ENCODE measurements around the gene SHISAL1.

SHISAL1 gene

DNA sequence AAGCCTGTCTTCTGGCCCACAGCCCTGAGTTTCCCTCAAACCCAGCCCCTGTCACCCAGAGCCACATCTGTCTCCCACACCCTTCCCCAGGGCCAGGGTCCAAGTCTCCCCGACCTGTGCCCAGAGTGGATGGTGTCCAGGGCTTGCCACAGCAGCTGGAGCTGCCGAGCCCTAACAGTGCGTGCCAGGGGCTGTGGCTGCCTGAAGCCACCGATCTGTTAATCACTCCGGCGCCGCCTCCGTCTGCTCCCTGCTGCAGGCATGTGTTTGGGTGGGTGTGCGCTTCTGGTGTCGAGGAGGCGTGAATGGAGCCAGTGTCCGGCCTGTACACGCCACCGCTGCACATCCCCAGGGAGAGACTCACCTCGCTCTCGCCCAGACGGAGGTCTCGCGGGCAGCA, 26.1 kb downstream of the SHISAL1 start:
- FAIRE-seq (no peak), DNase-seq (ENCODE audit: extremely low spot score, insufficient read length, low read depth) (no peak)

DNA sequence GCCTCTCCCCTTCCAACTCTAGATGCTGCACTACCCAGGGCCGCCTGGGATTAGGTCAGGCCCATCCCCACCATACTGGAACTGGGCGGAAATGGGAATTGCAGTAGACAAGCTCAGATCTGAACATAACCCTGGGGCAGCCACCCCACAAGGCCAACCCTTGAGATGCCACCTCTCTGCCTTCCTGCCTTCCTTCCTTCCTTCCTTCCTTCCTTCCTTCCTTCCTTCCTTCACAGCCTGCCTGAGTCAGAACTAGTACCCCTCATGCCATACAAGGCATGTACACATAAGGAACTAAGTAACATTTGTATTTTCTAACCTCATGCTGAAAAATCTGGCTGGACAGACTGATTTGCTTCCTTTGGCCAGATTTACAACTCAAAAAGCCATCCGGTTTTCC, 28.0 kb downstream of the SHISAL1 start:
- DNase-seq (ENCODE audit: extremely low spot score, insufficient read length, low read depth) (no peak), FAIRE-seq (no peak)

DNA sequence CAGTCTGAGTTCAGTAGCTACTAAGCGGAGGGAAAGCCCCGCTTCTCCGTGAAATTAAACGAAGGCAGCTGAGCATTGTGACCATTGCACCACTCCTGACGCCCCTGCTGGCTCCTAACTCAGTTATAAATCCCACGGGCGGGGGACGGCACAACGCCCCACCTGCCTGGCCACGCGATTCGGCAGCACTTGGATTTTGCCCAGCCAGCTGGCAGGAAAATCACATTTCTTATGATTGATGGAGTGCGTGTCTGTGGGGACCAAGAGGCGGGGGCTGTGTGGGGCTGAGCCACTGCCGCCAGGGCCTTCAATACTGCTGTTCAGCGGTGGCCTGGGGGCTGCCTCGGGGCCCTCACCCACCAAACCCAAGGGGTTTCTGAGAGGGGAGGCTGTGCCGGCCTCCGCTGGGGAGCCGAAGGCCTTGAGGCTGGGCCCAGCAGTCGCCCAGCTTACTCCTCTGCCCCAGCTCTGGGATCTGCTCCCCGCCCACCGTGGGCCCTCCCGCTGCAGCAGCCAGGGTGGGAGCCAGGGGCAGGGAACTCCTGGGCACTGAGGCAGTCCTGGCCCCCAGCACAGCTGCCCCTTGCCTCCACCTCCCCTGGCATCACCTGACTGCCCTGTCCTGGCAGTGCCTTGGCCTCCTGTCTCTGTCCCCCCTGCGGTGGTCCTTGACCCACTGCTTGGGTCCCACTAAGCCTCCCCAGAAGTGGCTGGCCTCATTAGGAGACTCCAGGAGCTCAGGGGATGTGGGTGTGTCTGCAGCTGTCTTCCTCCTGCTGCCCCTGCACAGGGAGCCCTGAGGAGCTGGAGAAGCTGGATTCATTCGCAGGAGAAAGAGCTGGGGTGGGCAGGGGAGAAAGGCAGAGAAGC, 30.7 kb downstream of the SHISAL1 start:
- DNase-seq (ENCODE audit: extremely low spot score, insufficient read length, low read depth), result no peak
- no peak for FAIRE-seq

DNA sequence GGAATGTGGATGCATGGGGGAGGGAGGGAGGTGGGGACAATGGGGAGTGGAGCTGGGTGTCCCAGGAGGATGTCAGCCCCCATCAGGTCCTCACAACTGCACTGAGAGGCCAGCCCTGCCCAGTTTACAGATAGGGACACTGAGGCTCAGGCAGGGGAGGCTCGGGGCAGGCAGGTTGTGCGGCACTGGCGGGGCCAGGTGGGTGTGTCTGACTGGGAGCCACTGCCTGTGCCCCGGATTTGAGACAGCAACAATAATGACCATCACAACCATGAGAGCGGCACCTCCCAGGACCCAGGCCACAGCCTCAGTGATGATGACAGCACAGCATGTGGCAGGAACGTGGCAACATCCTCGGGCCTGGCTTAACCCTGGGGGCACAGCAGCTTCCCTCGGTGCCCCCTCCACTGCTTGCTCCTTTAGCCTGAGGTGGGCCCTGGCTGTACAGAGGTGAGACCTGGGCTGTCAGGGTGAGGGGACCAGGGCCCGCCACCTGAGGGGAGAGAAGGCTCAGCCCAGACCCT, 32.0 kb downstream of the SHISAL1 start:
- DNase-seq (ENCODE audit: extremely low spot score, insufficient read length, low read depth), result no peak
- FAIRE-seq, result no peak

DNA sequence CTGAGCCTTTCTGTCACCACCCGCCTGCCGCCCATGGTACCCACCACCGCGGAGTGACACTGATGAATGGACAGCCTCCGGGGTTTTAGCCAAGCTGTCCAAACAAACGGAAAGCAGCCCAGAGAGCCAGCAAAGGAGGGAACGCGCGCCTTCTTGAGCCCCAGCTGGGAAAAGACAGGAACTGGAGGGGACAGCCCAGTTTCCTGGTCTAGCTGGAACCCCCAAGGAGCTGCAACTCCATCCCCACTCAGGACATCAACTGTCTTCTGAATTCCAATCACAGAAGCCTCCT, 33.7 kb downstream of the SHISAL1 start:
- DNase-seq (ENCODE audit: extremely low spot score, insufficient read length, low read depth), result no peak
- no peak for FAIRE-seq

DNA sequence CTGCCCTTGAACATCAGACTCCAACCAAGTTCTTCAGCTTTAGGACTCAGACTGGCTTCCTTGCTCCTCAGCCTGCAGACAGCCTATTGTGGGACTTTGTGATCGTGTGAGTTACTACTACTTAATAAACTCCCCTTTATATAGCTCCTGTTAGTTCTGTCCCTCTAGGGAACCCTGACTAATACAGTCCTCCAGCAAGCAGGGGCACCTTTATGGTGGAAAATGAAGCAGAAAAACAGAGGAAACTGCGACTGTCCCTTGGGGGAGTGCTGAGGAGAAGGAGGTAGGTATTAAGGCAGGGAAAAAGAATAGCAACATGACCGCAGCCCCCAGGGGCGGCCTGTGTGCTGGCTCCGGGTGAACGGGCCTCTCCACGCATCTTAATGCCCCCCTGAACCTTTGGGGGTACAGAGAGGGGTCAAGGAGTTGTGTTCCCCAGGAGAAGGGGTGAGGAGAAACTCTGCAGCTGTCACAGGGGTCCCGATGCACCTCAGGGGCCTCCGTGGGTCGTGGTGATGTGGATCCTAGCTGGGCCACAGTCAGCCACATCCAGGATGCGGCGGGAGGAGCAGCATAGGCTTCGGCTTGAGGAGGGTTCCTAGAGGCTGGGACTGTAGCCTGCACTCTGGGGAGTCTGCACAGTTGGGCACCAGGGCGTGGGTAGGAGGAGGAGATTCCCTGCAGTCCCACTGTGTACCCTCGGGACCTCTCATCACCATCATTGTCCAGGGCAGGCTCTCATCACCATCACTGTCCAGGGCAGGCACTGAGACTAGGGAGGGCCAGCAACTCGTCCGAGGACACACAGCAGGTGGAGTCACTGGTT, 34.3 kb downstream of the SHISAL1 start:
- no peak for DNase-seq (ENCODE audit: extremely low spot score, insufficient read length, low read depth)
- FAIRE-seq, result no peak

DNA sequence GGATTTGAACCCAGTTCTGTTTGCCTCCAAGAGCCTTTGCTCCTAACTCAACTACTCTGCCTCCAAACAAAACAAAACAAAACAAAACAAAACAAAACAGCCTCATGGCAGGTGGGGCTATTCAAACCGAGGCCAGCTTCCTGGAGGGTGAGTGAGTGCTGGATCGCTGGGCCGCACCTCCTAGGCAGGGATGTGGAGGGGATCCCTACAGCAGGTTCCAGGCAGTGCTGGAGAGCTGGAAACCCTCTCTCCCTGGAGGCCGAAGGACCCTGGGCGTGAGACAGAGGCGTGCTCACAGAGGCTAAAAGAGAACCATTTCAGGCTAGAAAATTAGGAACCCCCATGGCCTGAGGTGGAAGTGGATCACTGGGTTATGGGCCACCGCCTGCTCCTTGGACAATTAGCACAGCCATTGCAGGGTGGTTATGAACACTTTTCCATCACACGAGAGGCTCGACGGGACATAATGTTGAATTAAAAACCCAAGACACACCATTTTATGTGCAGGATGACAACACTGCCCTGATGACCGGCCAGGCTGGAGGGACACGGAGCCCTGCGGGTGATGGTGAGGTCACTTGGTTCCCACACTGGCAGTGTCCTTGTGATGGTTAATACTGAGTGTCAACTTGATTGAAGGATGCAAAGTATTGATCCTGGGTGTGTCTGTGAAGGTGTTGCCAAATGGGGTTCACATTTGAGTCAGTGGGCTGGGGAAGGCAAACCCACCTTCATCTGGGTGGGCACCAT, 35.2 kb downstream of the SHISAL1 start:
- DNase-seq (ENCODE audit: extremely low spot score, insufficient read length, low read depth) (no peak), FAIRE-seq (no peak)

DNA sequence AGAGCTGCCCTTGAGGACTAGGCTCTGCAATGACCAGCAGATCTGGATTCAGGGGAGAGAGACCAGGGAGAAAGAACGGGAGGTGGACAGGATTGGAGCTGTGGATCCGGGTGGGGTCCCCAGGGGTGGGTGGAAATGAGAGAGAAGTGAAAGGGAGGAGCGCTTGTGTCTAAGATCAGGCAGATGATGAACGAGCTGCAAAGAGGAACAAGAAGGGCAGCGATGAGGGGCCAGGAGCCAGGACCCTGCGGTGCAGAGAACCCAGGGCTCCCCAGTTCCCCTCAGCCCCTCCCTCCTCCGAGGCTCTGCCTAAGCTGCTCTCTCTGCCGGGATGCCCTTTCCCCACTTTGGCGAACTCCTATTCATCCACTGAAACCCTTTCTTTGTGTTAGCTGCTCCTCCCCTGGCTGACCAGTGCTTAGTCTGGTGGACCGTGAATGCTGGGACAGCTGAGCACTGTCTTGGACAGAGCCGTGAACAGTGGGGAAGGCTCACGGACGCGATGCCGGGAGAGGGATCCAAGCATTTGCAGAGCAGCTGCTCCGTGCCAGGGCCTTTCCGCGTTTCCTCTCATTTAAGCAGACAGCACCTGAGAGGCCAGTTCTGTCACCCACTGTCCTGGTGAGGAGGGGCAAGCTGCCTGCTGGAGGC, 35.9 kb downstream of the SHISAL1 start:
- no peak for FAIRE-seq
- no peak for DNase-seq (ENCODE audit: extremely low spot score, insufficient read length, low read depth)

DNA sequence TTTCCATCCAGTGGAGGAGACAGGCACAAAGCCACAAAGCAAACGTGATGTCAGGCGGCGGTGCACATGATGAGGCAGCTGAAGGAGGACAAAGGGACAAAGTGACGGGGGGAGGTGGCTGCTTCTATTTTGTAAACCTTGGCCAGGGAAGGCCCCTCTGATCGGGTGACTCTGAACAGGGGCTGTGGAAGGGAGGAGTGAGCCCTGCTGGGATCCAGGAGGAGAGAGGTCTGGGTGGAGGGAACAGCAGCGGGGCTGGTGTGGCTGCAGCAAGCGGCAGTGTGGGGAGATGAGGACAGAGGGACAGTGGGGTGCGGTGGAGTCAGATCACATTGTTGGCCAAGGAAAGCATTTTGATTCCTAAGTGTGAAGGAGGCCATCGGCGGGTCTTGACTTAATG, 36.7 kb downstream of the SHISAL1 start:
- FAIRE-seq (no peak), DNase-seq (ENCODE audit: extremely low spot score, insufficient read length, low read depth) (no peak)

DNA sequence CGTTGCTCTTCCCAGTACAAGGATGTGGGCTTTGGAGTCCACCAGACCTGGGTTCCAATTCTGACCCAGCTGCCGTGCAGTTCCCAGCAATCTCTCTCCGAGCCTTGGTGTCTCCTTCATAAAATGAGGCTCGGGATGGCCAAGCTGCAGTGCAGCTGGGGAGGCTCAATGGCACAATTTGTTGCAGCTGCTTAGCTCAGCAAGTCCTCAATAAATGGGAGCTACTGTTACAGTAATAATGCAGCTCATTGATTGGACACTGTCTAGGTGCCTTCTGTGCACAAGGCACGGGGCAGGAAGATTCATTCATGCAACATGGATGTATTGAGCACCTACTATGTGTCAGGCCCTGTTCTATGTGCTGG, 37.1 kb downstream of the SHISAL1 start:
- FAIRE-seq, result no peak

DNA sequence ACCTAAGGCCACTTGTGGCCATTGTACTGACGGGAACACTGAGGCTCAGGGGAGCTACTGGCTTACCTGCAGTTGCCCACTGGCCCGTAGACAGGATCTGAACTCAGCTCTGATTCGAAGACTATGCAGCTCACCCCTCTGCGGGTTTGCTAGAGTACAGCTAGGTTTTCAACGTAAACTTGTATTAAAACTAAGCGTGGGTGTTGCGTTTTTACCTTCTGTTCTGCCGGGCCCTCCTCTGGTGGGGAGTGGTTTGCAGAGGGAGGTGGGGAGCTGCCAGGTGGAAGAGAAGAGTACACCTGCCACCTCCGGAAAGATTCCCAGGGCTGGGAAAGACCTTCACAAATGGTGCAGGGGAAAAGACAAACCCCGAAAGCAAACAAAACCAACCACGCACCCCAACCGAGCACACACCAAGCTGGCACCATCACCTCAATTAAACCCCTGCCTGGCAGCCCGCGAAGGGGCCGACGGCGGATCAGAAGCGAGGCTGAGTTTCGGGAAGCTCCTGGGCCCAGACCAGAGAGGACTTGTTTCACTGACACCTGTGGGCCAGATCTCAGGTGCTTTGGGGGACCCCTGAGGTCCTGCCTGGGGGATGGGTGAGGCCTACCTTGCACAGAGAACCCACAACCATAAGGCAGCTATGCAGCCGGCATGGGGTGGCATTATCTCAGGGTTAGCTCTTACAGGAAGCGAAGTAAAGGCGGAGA, 37.7 kb downstream of the SHISAL1 start:
- no peak for DNase-seq (ENCODE audit: extremely low spot score, insufficient read length, low read depth)
- FAIRE-seq, result no peak

More for the DNA sequence above, 37.1 kb downstream of the SHISAL1 start:
- no peak for DNase-seq (ENCODE audit: extremely low spot score, insufficient read length, low read depth)

DNA sequence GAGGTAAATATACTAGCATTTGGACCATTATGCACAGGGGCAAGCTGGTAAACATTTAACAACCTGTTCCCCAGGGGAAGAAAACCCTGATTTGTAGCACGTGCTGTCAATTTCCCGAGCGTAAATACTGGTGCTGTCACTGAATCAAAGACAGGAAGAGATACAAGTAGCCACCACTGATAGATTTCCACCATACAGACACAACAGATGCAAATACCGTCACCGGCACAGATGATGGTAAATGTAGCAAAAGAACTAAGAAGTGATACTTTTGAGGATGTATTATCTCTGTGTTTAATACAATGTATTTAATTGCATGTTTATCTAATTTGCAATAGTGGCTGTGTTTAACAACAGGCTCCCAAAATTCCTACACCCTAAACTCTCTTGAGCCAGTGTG, 39.6 kb downstream of the SHISAL1 start:
- FAIRE-seq (no peak), DNase-seq (ENCODE audit: extremely low spot score, insufficient read length, low read depth) (no peak)

DNA sequence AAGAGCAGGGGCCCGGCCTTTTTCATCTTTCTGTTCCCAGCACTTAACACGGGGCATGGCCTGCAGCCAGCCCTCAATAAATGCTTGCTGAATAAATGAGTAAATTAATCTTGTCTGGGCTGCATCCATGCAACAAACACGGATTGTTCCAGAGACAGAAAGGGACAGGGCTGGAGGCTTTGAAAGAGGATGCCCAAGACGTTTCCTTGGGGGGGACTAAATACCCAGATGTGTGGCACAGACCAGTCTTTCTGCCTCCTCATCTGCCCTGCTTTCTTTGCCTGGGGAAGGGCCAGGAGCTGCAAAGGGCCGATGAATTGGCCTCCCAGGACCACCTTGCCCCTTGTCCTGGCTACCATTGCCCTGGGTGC, 40.4 kb downstream of the SHISAL1 start:
- DNase-seq (ENCODE audit: extremely low spot score, insufficient read length, low read depth) (no peak), FAIRE-seq (no peak)

DNA sequence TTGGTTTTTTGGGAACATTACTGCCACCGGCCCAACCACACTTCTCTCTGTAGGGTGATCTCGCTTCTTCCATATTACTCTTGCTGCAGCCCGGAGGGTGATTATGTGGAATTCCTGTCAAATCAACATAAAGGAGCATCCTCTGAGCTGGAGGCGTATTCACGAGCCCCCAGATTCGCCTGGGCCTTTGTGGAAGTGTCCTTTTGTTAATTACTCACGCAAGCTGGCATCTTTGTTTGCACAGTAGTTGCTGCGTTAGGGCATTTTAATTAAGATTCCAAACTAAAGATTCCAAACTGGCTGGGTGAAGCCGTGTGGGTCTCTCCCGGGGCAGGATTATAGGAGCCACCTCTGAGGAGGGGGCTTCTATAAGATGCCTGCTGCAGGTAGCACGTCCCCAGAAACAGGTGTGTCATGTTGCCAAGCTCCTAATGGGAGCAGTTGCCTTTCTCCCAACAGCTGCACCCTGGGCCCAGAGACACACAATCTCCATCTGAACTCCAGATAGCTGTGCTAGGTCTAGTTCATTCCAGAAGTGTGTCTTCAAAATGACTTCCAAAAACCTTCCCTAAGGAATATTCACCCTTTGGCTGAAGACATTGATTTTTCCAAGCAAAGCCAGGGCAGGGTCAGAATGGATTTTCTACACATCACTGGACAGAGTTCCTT, 40.9 kb downstream of the SHISAL1 start:
- DNase-seq (ENCODE audit: extremely low spot score, insufficient read length, low read depth) (no peak), FAIRE-seq (no peak)

DNA sequence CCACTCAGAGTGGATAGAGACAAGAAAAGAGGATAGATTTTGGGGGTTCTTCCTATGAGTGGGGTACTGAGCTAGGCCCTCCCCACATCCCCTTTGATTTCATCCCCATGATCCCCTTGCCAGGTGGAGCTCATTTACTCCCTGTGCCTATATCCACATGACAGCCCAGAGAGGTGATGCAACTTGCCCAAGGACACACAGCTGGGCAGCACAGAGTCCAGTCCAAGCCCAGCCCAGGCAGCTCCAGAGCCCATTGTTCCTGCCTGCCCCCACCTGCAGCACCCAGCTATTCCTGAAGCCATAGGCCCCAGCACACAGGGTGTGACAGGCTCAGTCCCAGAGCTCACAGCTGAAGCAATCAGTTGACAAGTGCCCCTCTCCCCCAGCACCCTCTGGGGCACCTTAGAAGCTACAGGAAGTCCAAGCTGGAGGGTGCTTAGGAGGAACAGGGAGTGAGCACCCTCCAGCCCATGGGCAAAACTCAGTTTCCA, 41.7 kb downstream of the SHISAL1 start:
- FAIRE-seq (no peak), DNase-seq (ENCODE audit: extremely low spot score, insufficient read length, low read depth) (no peak)

DNA sequence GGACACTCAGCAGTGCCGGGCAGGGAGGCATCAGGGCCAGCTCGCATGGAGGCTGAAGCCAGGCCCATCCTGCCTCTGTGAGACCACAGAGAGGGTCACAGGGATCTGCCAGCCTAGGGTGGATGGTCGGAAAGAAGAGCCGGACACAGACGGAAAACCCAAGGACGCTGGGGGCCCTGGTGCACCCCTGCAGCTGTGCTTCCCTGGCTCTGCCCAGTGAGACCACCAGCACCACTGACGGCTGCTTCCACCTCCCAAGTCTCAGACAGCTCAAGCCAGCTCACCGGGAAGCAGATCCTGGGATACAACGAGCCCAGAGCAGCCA, 42.2 kb downstream of the SHISAL1 start:
- FAIRE-seq, result no peak
- no peak for DNase-seq (ENCODE audit: extremely low spot score, insufficient read length, low read depth)

DNA sequence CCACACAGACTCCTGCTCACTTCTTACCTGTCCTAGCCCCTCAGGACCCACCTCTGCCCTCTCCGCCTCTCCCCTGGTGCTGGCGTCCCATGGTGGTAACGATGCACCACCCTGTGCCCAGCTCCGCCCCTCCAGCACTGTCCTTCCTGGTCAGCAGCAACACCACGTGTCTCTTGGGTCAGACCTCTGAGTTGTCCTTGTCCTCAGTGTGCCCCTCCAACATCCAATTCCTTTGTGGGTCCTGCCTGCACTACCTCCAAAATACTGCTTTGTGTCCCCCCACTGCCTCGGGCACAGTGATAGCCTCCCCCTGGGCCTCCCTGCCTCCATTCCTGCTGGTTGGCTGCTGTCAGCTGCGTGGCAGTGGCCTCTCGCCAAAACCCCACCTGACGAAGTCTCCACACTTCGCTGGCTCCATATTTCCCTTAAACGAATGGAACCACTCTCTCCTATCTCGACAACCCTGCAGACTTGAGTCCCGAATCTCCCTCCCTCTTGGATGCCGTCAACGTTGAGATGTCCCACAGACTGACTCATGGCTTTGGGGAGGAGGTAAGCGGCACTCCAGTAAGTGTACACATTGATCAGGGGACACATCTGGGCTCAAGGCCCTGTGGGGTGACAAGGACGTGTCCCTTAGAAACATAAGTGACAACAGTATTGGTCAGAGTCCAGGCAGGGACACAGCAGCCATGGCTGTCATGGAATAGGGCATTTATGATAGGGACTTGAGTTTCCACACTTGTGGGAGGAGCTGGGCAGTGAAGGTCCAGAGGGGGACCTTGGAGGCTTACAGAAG, 42.8 kb downstream of the SHISAL1 start:
- FAIRE-seq (no peak), DNase-seq (ENCODE audit: extremely low spot score, insufficient read length, low read depth) (no peak)

DNA sequence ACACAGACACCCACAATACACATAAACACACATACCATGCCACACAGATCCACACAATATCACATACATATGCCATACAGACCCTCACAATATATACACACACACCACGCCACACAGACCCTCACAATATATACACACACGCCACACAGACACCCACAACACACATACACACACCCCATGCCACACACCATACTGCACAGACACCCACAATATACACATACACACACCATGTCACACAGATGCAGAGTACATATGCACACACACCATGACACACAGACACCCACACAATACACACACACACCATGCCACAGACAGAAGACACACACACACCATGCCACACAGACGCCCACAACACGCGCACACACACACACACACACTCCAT, 43.6 kb downstream of the SHISAL1 start:
- FAIRE-seq (no peak), DNase-seq (ENCODE audit: extremely low spot score, insufficient read length, low read depth) (no peak)

Measured in GM18507 (cell line).